GM19455 (cell line): ENCODE measurements around the gene WT1.

Source experiments
- ATAC-seq: cut with Tn5 transposase; IDR thresholded peaks from one replicate; pipeline ENCODE4 v1.9.1; 2021; ENCODE audit not compliant: unreplicated experiment

WT1 gene

GRCh38 chr11:32425761-32426160 is 9.6 kb downstream of the WT1 start:
- ATAC-seq, result no peak

GRCh38 chr11:32422545-32422944 is 12.8 kb downstream of the WT1 start:
- ATAC-seq, result no peak

GRCh38 chr11:32421992-32422391 is 13.3 kb downstream of the WT1 start:
- no peak for ATAC-seq

GRCh38 chr11:32420937-32421901 is 14.1 kb downstream of the WT1 start:
- ATAC-seq, result no peak

- no peak for ATAC-seq
Measured at GRCh38 chr11:32420139-32420538, 15.2 kb downstream of the WT1 start.

GRCh38 chr11:32418836-32419235 is 16.5 kb downstream of the WT1 start:
- no peak for ATAC-seq

- no peak for ATAC-seq
Measured at GRCh38 chr11:32417806-32418205, 17.5 kb downstream of the WT1 start.

- ATAC-seq, result no peak
Measured at GRCh38 chr11:32416301-32416700, 19.0 kb downstream of the WT1 start.

- ATAC-seq, result no peak
Measured at GRCh38 chr11:32414925-32415324, 20.4 kb downstream of the WT1 start.

GRCh38 chr11:32411942-32412615 is 23.3 kb downstream of the WT1 start:
- ATAC-seq, result no peak

GRCh38 chr11:32405592-32405991 is 29.7 kb downstream of the WT1 start:
- no peak for ATAC-seq

GRCh38 chr11:32402836-32403235 is 32.5 kb downstream of the WT1 start:
- ATAC-seq, result no peak

GRCh38 chr11:32400670-32401369 is 34.5 kb downstream of the WT1 start:
- ATAC-seq, result no peak

GRCh38 chr11:32400196-32400595 is 35.1 kb downstream of the WT1 start:
- no peak for ATAC-seq

GRCh38 chr11:32396991-32397390 is 38.3 kb downstream of the WT1 start:
- no peak for ATAC-seq

GRCh38 chr11:32396331-32396730 is 39.0 kb downstream of the WT1 start:
- no peak for ATAC-seq

GRCh38 chr11:32395127-32395526 is 40.2 kb downstream of the WT1 start:
- no peak for ATAC-seq

- no peak for ATAC-seq
Measured at GRCh38 chr11:32392840-32393239, 42.5 kb downstream of the WT1 start.

GRCh38 chr11:32391956-32392553 is 43.3 kb downstream of the WT1 start:
- no peak for ATAC-seq

GRCh38 chr11:32391479-32391878 is 43.9 kb downstream of the WT1 start:
- ATAC-seq, result no peak

- ATAC-seq, result no peak
Measured at GRCh38 chr11:32390712-32391111, 44.6 kb downstream of the WT1 start.
